Left lobe of liver (tissue), 2 donors: Measurements from ENCODE around the gene NKIRAS1. TPM values are rescaled to one million over a fixed set of nuclear protein-coding genes. Genes with fewer than 3 reads are reported as not detected.

Experiments
- ATAC-seq: fragments of 200-7000 bp; cut with Tn5 transposase; one replicate; pipeline ENCODE4 v1.9.1; 2020; ENCODE audit warnings: mild to moderate bottlenecking, moderate library complexity
- DNase-seq: peaks from one replicate; pipeline ENCODE4 v3.0.0-alpha.2; 2020; ENCODE audit warnings: low spot score
- total RNA-seq: library from RNA; stranded (reverse); gene quantifications from one replicate; pipeline ENCODE4 v1.2.1, GENCODE V29; 2021
- donor health status: DM: no; HTN: no; CAD: no; lungs with moderate emphysema.
- donor health status: DM: no; HTN: yes; CAD: no.

The NKIRAS1 gene
- 7.2 TPM for total RNA-seq

- peak; percentile 96 for ATAC-seq
- peak; percentile 98 for DNase-seq
Observed at GRCh38 chr3:23916886-23917678, at the start of gene NKIRAS1, which contains the start of gene RPL15. Gene NKIRAS1, minus strand, starts transcription at chr3:23916990. Its CDS starts 6,086 bp downstream, at chr3:23910904. Gene RPL15, plus strand, starts transcription at chr3:23917132. Its CDS starts 728 bp downstream, at chr3:23917860.

- no peak for DNase-seq
- no peak for ATAC-seq
Observed at GRCh38 chr3:23966328-23966727, 49.5 kb upstream of the NKIRAS1 start.

- ATAC-seq (no peak), DNase-seq (no peak)
Observed at GRCh38 chr3:23964537-23965235, 47.9 kb upstream of the NKIRAS1 start.

- DNase-seq, result no peak
- ATAC-seq, result no peak
Observed at GRCh38 chr3:23961913-23962312, 45.1 kb upstream of the NKIRAS1 start.

- no peak for ATAC-seq
Observed at GRCh38 chr3:23961066-23961465, 44.3 kb upstream of the NKIRAS1 start.

GRCh38 chr3:23960649-23961048 is 43.9 kb upstream of the NKIRAS1 start:
- DNase-seq (no peak), ATAC-seq (no peak)

More at GRCh38 chr3:23961066-23961465, 44.3 kb upstream of the NKIRAS1 start:
- no peak for DNase-seq

GRCh38 chr3:23959135-23959900 is 42.5 kb upstream of the NKIRAS1 start:
- ATAC-seq (no peak), DNase-seq (no peak)

GRCh38 chr3:23956701-23957100 is 39.9 kb upstream of the NKIRAS1 start:
- ATAC-seq, result no peak

GRCh38 chr3:23954144-23954543 is 37.4 kb upstream of the NKIRAS1 start:
- no peak for ATAC-seq

More at GRCh38 chr3:23956701-23957100, 39.9 kb upstream of the NKIRAS1 start:
- no peak for DNase-seq

GRCh38 chr3:23953523-23953922 is 36.7 kb upstream of the NKIRAS1 start:
- ATAC-seq (no peak), DNase-seq (no peak)

More at GRCh38 chr3:23954144-23954543, 37.4 kb upstream of the NKIRAS1 start:
- DNase-seq, result no peak

GRCh38 chr3:23952646-23953045 is 35.9 kb upstream of the NKIRAS1 start:
- ATAC-seq (no peak), DNase-seq (no peak)

GRCh38 chr3:23950293-23950692 is 33.5 kb upstream of the NKIRAS1 start:
- DNase-seq, result no peak
- no peak for ATAC-seq

- DNase-seq, result peak; percentile 52
- ATAC-seq, result no peak
Observed at GRCh38 chr3:23949784-23950183, 33.0 kb upstream of the NKIRAS1 start.

GRCh38 chr3:23948761-23949160 is 32.0 kb upstream of the NKIRAS1 start:
- DNase-seq (no peak), ATAC-seq (no peak)

- peak; percentile 99 for DNase-seq
- ATAC-seq, result peak; percentile 87
Observed at GRCh38 chr3:23945913-23946687, 29.3 kb upstream of the NKIRAS1 start.

- DNase-seq (no peak), ATAC-seq (no peak)
Observed at GRCh38 chr3:23945663-23945912, 28.8 kb upstream of the NKIRAS1 start.

- DNase-seq, result peak; percentile 87
- ATAC-seq, result peak; percentile 76
Observed at GRCh38 chr3:23944861-23945662, 28.3 kb upstream of the NKIRAS1 start, which contains the start of gene NR1D2. Gene NR1D2, plus strand, starts transcription at chr3:23945286. Its CDS starts 293 bp downstream, at chr3:23945579.

- ATAC-seq, result no peak
Observed at GRCh38 chr3:23944007-23944783, 27.4 kb upstream of the NKIRAS1 start.

GRCh38 chr3:23942546-23942945 is 25.8 kb upstream of the NKIRAS1 start:
- DNase-seq (no peak), ATAC-seq (no peak)

More at GRCh38 chr3:23944007-23944783, 27.4 kb upstream of the NKIRAS1 start:
- DNase-seq, result no peak
